Activated CD8-positive, alpha-beta memory T cell treated with anti-CD3 and anti-CD28 coated beads, Interleukin-2, amount 50 U/mL, for 48 hours (primary cell): ENCODE data around the gene TOMM7.

Source experiments
- DNase-seq: peaks from one replicate; pipeline ENCODE4 v3.0.0-alpha.2; 2020

The TOMM7 gene

GRCh38 chr7:22822486-22823141 lies at the start of gene TOMM7:
Gene TOMM7, minus strand, starts transcription at chr7:22822849. Its CDS starts 70 bp downstream, at chr7:22822779.
- peak; percentile 89 for DNase-seq

- no peak for DNase-seq
Measured at GRCh38 chr7:22872096-22872807, 49.6 kb upstream of the TOMM7 start.

- DNase-seq, result no peak
Measured at GRCh38 chr7:22871661-22872060, 49.0 kb upstream of the TOMM7 start.

GRCh38 chr7:22868509-22868908 lies 45.9 kb upstream of the TOMM7 start:
- no peak for DNase-seq

- no peak for DNase-seq
Measured at GRCh38 chr7:22867589-22867988, 44.9 kb upstream of the TOMM7 start.

- no peak for DNase-seq
Measured at GRCh38 chr7:22867003-22867402, 44.4 kb upstream of the TOMM7 start.

GRCh38 chr7:22865602-22865960 lies 42.9 kb upstream of the TOMM7 start:
- no peak for DNase-seq

- DNase-seq, result no peak
Measured at GRCh38 chr7:22864855-22865601, 42.4 kb upstream of the TOMM7 start.

- DNase-seq, result no peak
Measured at GRCh38 chr7:22864301-22864700, 41.7 kb upstream of the TOMM7 start.

- DNase-seq, result no peak
Measured at GRCh38 chr7:22863156-22863899, 40.7 kb upstream of the TOMM7 start.

- no peak for DNase-seq
Measured at GRCh38 chr7:22861576-22861975, 38.9 kb upstream of the TOMM7 start.

GRCh38 chr7:22860784-22861482 lies 38.3 kb upstream of the TOMM7 start:
- DNase-seq, result no peak

GRCh38 chr7:22860337-22860736 lies 37.7 kb upstream of the TOMM7 start:
- DNase-seq, result no peak

- DNase-seq, result no peak
Measured at GRCh38 chr7:22859641-22860290, 37.1 kb upstream of the TOMM7 start.

GRCh38 chr7:22858640-22859561 lies 36.3 kb upstream of the TOMM7 start:
- DNase-seq, result no peak

GRCh38 chr7:22858274-22858639 lies 35.6 kb upstream of the TOMM7 start:
- DNase-seq, result no peak

GRCh38 chr7:22856416-22856815 lies 33.8 kb upstream of the TOMM7 start:
- DNase-seq, result no peak

GRCh38 chr7:22855049-22855392 lies 32.4 kb upstream of the TOMM7 start:
- DNase-seq, result no peak

- peak; percentile 91 for DNase-seq
Measured at GRCh38 chr7:22854158-22855048, 31.8 kb upstream of the TOMM7 start.

- no peak for DNase-seq
Measured at GRCh38 chr7:22853674-22854157, 31.1 kb upstream of the TOMM7 start.
